HG03439 (cell line): ENCODE data around the gene PPP2R2C.

ENCODE experiments used
- ATAC-seq: cut with Tn5 transposase; IDR thresholded peaks from one replicate; pipeline ENCODE4 v1.9.1; 2021; ENCODE audit warnings: mild to moderate bottlenecking, moderate library complexity; ENCODE audit not compliant: unreplicated experiment

PPP2R2C gene

DNA sequence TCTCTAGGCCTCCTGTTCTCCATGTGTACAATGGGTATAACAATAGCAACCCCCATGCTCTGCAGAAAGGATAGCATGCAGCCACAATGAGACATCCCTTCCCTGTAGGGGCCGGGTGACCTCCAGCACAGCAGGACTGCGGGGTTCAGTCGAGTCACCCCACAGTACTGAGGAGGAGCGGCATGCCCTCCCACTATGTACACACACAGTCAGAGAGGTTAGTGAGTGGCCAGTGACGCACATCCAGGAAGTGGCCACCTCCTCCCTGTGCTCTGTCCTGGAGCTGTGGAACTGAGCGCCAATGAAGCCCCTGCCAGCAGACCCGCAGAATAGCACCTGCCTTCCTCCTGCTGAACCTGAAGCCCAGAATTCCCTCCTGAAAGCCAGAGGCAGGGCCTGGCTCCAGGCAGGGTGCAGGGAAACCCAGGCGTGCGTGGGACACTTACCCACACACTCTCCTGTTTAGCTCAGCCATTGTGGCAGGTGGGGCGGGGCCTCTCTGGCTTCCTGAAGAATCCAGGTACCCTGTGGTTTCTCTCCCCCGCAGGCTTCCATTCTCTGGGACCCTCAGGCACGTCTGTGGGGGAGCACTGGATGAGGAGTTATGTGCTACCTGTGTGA is 152.8 kb downstream of the PPP2R2C start:
- ATAC-seq, result no peak

- no peak for ATAC-seq
These were observed 154.2 kb downstream of the PPP2R2C start for GRCh38 chr4:6318206-6318605.

- no peak for ATAC-seq
These were observed 155.9 kb downstream of the PPP2R2C start for GRCh38 chr4:6316461-6317003.

DNA sequence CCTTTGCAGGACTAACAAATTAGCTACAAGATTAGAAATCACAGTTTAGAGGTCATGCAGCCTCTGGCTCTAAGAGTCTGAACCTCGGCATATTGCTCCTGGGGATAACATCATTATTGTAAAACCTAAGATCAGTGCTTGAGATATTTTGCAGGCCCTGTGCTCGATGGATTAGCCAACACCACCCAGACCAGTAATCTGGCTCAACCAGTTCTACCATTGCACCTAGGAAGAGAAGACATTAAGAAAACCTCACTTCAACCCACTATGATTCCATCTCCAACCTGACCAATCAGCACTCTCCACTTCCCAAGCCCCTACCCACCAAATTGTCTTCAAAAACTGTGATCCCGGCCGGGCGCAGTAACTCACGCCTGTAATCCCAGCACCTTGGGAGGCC is 159.2 kb downstream of the PPP2R2C start:
- no peak for ATAC-seq

- ATAC-seq, result no peak
These were observed 162.6 kb downstream of the PPP2R2C start for GRCh38 chr4:6309777-6310176.

GRCh38 chr4:6308899-6309643 is 163.3 kb downstream of the PPP2R2C start:
- no peak for ATAC-seq

DNA sequence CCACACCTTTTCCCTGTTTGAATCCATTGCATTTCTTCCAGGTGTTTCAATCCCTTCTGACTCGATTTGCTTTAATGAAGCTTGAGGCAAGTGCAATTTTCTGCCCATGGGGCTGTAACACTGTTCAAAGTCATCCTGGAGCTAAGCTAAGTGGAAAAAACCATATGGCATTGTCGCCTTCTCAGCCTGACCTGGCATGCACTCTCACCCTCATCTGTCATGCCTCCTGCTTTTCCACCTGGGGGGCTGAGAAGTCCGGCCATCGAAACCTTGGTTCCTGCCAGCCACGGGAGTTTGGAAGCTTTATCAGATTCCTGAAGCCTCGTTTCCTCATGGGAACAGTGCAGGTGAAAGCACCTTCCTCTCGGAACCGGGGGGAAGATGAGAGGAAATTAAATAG is 164.5 kb downstream of the PPP2R2C start:
- no peak for ATAC-seq

DNA sequence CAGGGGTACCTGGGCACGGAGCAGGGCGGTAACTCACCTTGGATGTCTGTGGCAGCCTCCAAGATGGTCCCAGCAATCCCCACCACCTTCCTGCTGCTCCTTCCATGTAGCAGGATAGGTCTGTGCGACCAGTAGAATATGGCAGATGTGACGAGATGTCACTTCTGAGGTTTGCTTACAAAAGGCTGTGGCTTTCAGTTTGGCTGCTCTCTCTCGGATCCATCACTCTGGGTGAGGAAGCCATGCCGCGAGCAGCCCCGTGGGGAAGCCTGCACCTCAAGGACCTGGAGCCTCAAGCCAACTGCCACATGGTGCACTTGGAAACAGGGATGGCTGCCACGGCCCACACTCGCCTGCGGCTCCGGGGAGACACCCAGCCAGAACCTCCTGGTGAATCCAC is 165.2 kb downstream of the PPP2R2C start:
- ATAC-seq, result no peak

- no peak for ATAC-seq
These were observed 166.1 kb downstream of the PPP2R2C start for GRCh38 chr4:6306299-6306698.

DNA sequence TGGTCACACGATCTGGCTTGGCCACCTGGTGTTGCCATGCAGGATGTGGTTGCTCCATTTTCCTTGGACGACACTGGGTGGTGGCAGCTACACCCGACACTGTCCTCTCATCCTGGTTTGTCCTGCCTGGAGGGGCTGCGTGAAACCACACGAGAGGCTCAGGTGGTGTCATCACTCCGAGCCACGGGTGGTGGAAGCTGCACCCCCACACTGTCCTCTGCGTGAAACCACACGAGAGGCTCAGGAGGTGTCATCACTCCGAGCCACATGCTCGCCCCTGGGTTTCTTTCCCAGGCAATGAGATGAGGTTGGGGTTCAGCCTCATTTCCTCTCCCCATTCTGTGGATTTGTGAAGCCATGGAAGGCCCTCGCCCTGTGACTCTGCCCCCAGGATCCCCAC is 168.5 kb downstream of the PPP2R2C start:
- no peak for ATAC-seq

GRCh38 chr4:6302869-6303268 is 169.5 kb downstream of the PPP2R2C start:
- no peak for ATAC-seq

- ATAC-seq, result no peak
These were observed 170.5 kb downstream of the PPP2R2C start for GRCh38 chr4:6301732-6302442.

DNA sequence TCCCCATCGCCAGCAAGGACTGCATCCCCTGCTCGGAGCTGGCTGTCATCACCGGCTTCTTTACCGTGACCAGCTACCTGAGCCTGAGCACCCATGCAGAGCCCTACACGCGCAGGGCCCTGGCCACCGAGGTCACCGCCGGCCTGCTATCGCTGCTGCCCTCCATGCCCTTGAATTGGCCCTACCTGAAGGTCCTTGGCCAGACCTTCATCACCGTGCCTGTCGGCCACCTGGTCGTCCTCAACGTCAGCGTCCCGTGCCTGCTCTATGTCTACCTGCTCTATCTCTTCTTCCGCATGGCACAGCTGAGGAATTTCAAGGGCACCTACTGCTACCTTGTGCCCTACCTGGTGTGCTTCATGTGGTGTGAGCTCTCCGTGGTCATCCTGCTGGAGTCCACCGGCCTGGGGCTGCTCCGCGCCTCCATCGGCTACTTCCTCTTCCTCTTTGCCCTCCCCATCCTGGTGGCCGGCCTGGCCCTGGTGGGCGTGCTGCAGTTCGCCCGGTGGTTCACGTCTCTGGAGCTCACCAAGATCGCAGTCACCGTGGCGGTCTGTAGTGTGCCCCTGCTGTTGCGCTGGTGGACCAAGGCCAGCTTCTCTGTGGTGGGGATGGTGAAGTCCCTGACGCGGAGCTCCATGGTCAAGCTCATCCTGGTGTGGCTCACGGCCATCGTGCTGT is 171.2 kb downstream of the PPP2R2C start:
- ATAC-seq, result no peak

DNA sequence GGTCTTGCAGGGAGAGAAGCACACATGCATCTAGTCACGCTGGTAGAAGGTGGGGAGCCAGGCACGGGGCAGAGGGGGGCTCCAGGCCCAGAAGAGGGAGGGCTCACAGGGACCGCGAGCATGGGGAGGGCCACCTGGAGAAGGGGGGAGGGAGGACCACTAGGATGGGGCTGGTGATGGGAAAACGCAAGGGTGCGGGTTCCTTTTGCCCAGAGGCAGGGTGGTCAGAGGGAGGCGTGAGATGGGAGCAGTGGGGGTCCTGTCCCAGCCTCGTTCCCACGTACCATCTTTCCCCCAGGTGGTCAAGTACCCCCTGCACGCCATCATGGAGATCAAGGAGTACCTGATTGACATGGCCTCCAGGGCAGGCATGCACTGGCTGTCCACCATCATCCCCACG is 172.1 kb downstream of the PPP2R2C start:
- no peak for ATAC-seq

- no peak for ATAC-seq
These were observed 172.5 kb downstream of the PPP2R2C start for GRCh38 chr4:6299875-6300274.

DNA sequence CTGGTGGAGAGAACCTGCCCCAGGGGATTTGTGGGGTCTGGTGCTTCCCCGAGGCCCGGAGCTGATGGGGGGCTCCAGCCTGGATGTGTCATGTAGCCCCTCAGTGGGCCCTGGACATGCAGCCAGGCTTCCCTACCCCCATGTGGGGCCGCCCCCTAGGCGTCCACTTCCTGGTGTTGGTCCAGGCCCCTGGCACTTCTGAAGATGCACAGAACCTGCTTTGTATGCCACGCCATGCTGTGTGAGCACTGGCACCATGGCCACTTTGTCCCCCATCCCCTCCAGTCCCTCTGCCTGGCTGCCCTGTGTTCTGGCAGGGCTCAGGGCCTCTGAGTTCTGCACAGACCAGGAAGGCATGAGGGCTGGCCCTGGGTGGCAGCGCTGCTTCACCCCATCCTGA is 173.6 kb downstream of the PPP2R2C start:
- ATAC-seq, result no peak

- ATAC-seq, result no peak
These were observed 174.4 kb downstream of the PPP2R2C start for GRCh38 chr4:6298035-6298434.

DNA sequence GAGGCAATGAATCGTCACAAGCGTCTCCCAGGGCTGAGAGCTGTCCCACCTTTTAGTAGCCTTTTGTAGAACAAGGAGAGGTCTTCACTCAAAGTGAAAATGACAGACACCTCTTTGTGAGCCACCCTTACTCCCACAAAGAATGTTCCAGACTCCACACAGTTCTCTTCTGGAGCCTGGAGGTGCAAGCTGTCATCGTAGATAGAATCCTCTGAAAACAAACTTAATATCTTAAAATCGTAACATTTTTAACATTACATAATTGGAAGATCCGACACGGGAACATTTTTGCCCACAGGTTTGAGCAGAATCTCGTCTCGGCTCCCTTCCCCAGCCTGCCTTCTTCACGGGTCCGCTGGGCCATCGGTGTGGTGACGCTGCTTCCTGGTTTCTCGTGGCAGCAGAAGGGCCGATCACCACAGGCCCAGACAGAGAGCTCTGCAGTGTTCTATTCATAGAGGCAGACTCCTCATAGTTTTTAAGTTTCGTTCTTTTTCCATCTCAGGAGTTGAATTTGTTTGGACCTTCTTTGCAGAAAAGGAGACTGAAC is 175.1 kb downstream of the PPP2R2C start:
- ATAC-seq, result no peak

DNA sequence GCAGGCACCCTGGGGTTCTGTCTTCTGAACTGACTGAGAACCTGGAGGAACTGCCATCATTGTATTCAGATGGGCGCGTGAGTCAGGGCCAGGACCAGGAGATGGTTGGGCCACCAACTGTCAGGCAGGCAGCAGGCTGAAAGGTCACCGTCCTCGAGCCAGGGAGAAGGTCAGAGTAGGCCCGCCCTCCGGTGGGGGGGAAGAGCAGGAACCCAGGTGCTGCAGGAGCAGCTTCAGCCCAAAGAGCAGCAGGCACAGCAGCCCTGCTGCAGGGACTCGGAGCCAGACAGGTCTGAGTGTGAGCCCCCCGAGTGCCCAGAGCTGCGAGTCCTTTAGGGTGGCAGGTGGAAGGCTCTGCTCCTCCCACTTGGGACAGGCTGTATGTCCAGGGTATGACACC is 176.4 kb downstream of the PPP2R2C start:
- ATAC-seq, result no peak

DNA sequence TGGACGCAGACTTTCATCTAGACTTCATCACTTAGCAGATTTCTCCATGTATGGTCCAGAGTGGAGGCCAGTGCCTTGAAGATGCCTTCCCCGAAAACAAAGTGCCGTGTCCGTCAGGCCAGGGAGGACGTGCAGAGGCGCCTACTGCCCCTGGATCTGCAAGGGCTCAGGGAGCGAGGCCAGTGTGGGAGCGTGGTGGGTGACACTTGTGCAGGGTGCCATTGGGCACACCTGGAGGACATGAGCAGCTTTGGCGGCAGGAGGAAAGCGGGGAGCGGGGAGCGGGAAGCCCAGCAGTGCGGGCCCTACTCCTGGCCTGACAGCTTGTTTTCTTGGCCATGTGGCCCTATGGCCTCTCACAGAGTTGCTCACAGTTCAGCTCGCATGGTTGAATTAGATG is 176.9 kb downstream of the PPP2R2C start:
- no peak for ATAC-seq
